DMS114 treated with DMSO at 0.1 percent for 48 hours (cell line): ENCODE results near the gene ZRANB3.
A peak's percentile ranks its signal among the peaks of the same experiment; 100 is the strongest.
"Not testable (repeated sequence)": the region's sequence is repeated elsewhere in the genome, so short reads cannot be mapped to it uniquely, and the experiment has no call there.

Experiments used
- DNase-seq: peaks from one replicate; lab custom pipeline; 2025; ENCODE audit not compliant: unreplicated experiment; lab: John Stamatoyannopoulos, UW

The ZRANB3 gene

GRCh38 chr2:135530313-135531230 is at the start of gene ZRANB3:
Gene ZRANB3 (minus strand): TSS chr2:135531218.
- peak; percentile 95 for DNase-seq

GRCh38 chr2:135573620-135574019 is 42.6 kb upstream of the ZRANB3 start:
- no peak for DNase-seq

- DNase-seq = no peak
Observed at GRCh38 chr2:135570884-135571283, 39.9 kb upstream of the ZRANB3 start.

- DNase-seq = no peak
Observed at GRCh38 chr2:135563793-135564192, 32.8 kb upstream of the ZRANB3 start.

- no peak for DNase-seq
Observed at GRCh38 chr2:135561925-135562324, 30.9 kb upstream of the ZRANB3 start.

- DNase-seq = no peak
Observed at GRCh38 chr2:135557530-135557929, 26.5 kb upstream of the ZRANB3 start.

GRCh38 chr2:135555311-135555710 is 24.3 kb upstream of the ZRANB3 start:
- DNase-seq = no peak

- no peak for DNase-seq
Observed at GRCh38 chr2:135552887-135553286, 21.9 kb upstream of the ZRANB3 start.

- DNase-seq = no peak
Observed at GRCh38 chr2:135551356-135551755, 20.3 kb upstream of the ZRANB3 start.

GRCh38 chr2:135547311-135547710 is 16.3 kb upstream of the ZRANB3 start:
- DNase-seq = no peak

GRCh38 chr2:135546436-135546835 is 15.4 kb upstream of the ZRANB3 start:
- no peak for DNase-seq

- not testable (repeated sequence) for DNase-seq
Observed at GRCh38 chr2:135533545-135533944, 2.5 kb upstream of the ZRANB3 start.

GRCh38 chr2:135532581-135532980 is 1.6 kb upstream of the ZRANB3 start:
- no peak for DNase-seq

GRCh38 chr2:135531231-135532197 is 496 bp upstream of the ZRANB3 start, which contains the start of gene R3HDM1:
Gene R3HDM1 (plus strand): TSS chr2:135531484. CDS start chr2:135604846, 73,362 bp downstream.
- DNase-seq = peak; percentile 97

GRCh38 chr2:135528006-135528405 is 3.0 kb downstream of the ZRANB3 start:
- no peak for DNase-seq

- DNase-seq = no peak
Observed at GRCh38 chr2:135525786-135526185, 5.2 kb downstream of the ZRANB3 start.

- no peak for DNase-seq
Observed at GRCh38 chr2:135512099-135512498, 18.9 kb downstream of the ZRANB3 start.

- DNase-seq = no peak
Observed at GRCh38 chr2:135510577-135510976, 20.4 kb downstream of the ZRANB3 start.

GRCh38 chr2:135504811-135505210 is 26.2 kb downstream of the ZRANB3 start:
- DNase-seq = no peak

GRCh38 chr2:135498588-135498987 is 32.4 kb downstream of the ZRANB3 start:
- not testable (repeated sequence) for DNase-seq

- no peak for DNase-seq
Observed at GRCh38 chr2:135494917-135495316, 36.1 kb downstream of the ZRANB3 start.
